ENCODE data around the gene DUSP1. TPM values are rescaled to one million over a fixed set of nuclear protein-coding genes. Genes with fewer than 3 reads are reported as not detected.

DUSP1 gene, protein sequence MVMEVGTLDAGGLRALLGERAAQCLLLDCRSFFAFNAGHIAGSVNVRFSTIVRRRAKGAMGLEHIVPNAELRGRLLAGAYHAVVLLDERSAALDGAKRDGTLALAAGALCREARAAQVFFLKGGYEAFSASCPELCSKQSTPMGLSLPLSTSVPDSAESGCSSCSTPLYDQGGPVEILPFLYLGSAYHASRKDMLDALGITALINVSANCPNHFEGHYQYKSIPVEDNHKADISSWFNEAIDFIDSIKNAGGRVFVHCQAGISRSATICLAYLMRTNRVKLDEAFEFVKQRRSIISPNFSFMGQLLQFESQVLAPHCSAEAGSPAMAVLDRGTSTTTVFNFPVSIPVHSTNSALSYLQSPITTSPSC
- total RNA-seq (2021; ENCODE audit: unreplicated experiment) = 16.6 TPM
- polyA plus RNA-seq (2012) = 55.8 and 144 TPM in 2 replicates
- Bru-seq, nascent RNA = percentile 96 among the genes with signal in this experiment
- percentile 52 among the genes with signal in this experiment for BruChase-seq, experiment 1, labeled RNA remaining after a 6-hour chase
- percentile 50 among the genes with signal in this experiment for BruChase-seq, experiment 2, labeled RNA remaining after a 2-hour chase
- long read RNA-seq, transcript DUSP1-201 (4 exons, 2,019 nt) = major isoform, 34 of 36 reads
- long read RNA-seq, partial matches to known transcripts = 1 of 36 reads
- long read RNA-seq, other reads (novel, unspliced or antisense) = 1 of 36 reads

DNA sequence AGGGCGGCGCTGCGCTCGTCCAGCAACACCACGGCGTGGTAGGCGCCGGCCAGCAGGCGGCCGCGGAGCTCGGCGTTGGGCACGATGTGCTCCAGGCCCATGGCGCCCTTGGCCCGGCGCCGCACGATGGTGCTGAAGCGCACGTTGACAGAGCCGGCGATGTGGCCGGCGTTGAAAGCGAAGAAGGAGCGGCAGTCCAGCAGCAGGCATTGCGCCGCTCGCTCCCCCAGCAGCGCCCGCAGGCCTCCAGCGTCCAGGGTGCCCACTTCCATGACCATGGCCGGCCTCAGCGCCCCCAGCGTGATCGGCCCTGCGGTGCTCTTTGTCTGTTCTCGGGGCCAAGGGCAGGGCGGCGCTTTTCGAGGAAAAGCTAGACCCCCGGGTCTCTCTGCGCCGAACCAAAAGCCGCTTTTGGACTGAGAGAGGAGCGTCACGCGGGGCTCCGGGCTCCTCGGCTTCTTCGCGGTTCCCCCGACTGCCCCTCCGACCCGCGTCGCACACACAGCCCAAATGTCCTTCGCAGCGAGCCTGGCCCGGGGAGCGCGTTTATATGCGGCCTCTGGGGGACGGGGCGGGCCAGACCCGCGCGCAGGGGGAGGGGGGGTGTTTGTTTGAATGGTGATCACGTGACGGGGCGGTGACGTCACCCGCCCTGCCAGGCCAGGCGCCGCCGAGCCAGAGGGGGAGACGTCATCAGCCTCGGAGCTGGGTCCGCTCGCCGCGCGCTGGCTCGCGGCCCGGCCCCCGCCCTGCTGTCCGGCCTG lies at the start of gene DUSP1:
DUSP1 (minus strand) TSS at position 521 of the 764 bp plus-strand sequence; CDS start at position 278, 243 bp downstream.
- Histone ChIP-seq H3K4me2 (ENCODE audit: low read length) (peak within 1 kb of the TSS; percentile 86), H3K9me3 (ENCODE audit: control insufficient read depth in 1 of 2, insufficient read depth in 1 of 2, low read depth in 1 of 2, low read length in 2 of 2) (no peaks in the 10 kb centered on the region), H3K9ac (ENCODE audit: low read length) (peak within 1 kb of the TSS; percentile 98), H2AFZ (ENCODE audit: low read depth, low read length, poor library complexity, severe bottlenecking) (peak within 1 kb of the TSS; percentile 87), H3K4me1 (ENCODE audit: control insufficient read depth in 1 of 2, insufficient read depth in 2 of 2, low read length in 2 of 2) (peaks cover 27 to 44% of the 10 kb centered on the region in 2 experiments), H3K9me2 (ENCODE audit: insufficient read depth) (no peaks in the 10 kb centered on the region), H4K20me1 (ENCODE audit: insufficient read depth) (no peaks in the 10 kb centered on the region), H3K36me3 (ENCODE audit: control insufficient read depth in 1 of 2, insufficient read depth in 2 of 2, low read length in 2 of 2) (peaks cover 8 to 14% of the 10 kb centered on the region in 2 experiments; a peak in 3 of 4 replicates), H3K4me3 (replicated peaks in 1 of 2; ENCODE audit: low read depth in 1 of 2, low read length in 2 of 2) (peak within 1 kb of the TSS; percentile 79 to 84), H3K27me3 (ENCODE audit: insufficient read depth, low read length) (no peaks in the 10 kb centered on the region), H3K79me2 (ENCODE audit: insufficient read depth, low read length) (peaks cover 24% of the 10 kb centered on the region), H3K27ac (ENCODE audit: low read depth, low read length) (peak within 1 kb of the TSS; percentile 86)
- no TSS peak for BruUV-seq (replicated peaks)
- ChIA-PET POLR2A (interaction anchor here (0.6 to 2.9 kb wide), 24 partner anchors 10 to 1950 kb away, joined by 3 to 20 read pairs (median 4); no protein-coding TSS in a partner anchor), RAD21 (ENCODE audit: low non-redundant PET in 1 of 2, low total read pairs in 2 of 2, uncharacterized antibody in 2 of 2, unreplicated experiment in 2 of 2) (interaction anchor here in 1 of 2 experiments (1.6 kb wide), 1 partner anchor 56 kb away, joined by 4 read pairs; no protein-coding TSS in a partner anchor), CTCF (interaction anchor here (1.0 to 2.6 kb wide), 5 partner anchors 54 to 162 kb away, joined by 3 to 19 read pairs (median 12); no protein-coding TSS in a partner anchor)
- intact Hi-C loops (cut with micrococcal nuclease) = no loop called here
- DNase-seq (ENCODE audit: low read depth, low spot score) (peak; percentile 89), ATAC-seq (peak; percentile 74)
- TF ChIP-seq, protein P1, sequence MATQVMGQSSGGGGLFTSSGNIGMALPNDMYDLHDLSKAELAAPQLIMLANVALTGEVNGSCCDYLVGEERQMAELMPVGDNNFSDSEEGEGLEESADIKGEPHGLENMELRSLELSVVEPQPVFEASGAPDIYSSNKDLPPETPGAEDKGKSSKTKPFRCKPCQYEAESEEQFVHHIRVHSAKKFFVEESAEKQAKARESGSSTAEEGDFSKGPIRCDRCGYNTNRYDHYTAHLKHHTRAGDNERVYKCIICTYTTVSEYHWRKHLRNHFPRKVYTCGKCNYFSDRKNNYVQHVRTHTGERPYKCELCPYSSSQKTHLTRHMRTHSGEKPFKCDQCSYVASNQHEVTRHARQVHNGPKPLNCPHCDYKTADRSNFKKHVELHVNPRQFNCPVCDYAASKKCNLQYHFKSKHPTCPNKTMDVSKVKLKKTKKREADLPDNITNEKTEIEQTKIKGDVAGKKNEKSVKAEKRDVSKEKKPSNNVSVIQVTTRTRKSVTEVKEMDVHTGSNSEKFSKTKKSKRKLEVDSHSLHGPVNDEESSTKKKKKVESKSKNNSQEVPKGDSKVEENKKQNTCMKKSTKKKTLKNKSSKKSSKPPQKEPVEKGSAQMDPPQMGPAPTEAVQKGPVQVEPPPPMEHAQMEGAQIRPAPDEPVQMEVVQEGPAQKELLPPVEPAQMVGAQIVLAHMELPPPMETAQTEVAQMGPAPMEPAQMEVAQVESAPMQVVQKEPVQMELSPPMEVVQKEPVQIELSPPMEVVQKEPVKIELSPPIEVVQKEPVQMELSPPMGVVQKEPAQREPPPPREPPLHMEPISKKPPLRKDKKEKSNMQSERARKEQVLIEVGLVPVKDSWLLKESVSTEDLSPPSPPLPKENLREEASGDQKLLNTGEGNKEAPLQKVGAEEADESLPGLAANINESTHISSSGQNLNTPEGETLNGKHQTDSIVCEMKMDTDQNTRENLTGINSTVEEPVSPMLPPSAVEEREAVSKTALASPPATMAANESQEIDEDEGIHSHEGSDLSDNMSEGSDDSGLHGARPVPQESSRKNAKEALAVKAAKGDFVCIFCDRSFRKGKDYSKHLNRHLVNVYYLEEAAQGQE (IDR thresholded peaks at IDR 0.05; ENCODE audit: low read depth) = no peak
- TF ChIP-seq SP1 (IDR thresholded peaks at IDR 0.05; ENCODE audit: low read depth) = no peak
- TF ChIP-seq, protein P2, sequence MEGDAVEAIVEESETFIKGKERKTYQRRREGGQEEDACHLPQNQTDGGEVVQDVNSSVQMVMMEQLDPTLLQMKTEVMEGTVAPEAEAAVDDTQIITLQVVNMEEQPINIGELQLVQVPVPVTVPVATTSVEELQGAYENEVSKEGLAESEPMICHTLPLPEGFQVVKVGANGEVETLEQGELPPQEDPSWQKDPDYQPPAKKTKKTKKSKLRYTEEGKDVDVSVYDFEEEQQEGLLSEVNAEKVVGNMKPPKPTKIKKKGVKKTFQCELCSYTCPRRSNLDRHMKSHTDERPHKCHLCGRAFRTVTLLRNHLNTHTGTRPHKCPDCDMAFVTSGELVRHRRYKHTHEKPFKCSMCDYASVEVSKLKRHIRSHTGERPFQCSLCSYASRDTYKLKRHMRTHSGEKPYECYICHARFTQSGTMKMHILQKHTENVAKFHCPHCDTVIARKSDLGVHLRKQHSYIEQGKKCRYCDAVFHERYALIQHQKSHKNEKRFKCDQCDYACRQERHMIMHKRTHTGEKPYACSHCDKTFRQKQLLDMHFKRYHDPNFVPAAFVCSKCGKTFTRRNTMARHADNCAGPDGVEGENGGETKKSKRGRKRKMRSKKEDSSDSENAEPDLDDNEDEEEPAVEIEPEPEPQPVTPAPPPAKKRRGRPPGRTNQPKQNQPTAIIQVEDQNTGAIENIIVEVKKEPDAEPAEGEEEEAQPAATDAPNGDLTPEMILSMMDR (IDR thresholded peaks at IDR 0.05 in 2 of 3, conservative IDR thresholded peaks at IDR 0.05 in 1 of 3; ENCODE audit: borderline replicate concordance in 1 of 3, insufficient read depth in 1 of 3, low read depth in 2 of 3, low read length in 2 of 3) = peak in 2 of 3 experiments; percentile 35 to 39; a peak in 2 of 6 replicates
- TF ChIP-seq, protein P3, sequence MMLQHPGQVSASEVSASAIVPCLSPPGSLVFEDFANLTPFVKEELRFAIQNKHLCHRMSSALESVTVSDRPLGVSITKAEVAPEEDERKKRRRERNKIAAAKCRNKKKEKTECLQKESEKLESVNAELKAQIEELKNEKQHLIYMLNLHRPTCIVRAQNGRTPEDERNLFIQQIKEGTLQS (IDR thresholded peaks at IDR 0.05) = no peak
- peak; percentile 95 for TF ChIP-seq ZFX (IDR thresholded peaks at IDR 0.05)
- no peak for TF ChIP-seq CBX3 (IDR thresholded peaks at IDR 0.05; ENCODE audit: low read depth)
- TF ChIP-seq SIN3A (IDR thresholded peaks at IDR 0.05; ENCODE audit: low read depth) = no peak
- no peak for TF ChIP-seq EZH2 (IDR thresholded peaks at IDR 0.05)
- TF ChIP-seq FOSL1 (IDR thresholded peaks at IDR 0.05; ENCODE audit: low read depth) = no peak
- peak; percentile 12 for TF ChIP-seq YY1 (IDR thresholded peaks at IDR 0.05; ENCODE audit: extremely low read depth, insufficient replicate concordance, low read depth, low read length)
- TF ChIP-seq SRF (IDR thresholded peaks at IDR 0.05; ENCODE audit: low read depth) = no peak
- TF ChIP-seq ELF1 (IDR thresholded peaks at IDR 0.05; ENCODE audit: borderline replicate concordance, low read depth) = no peak
- no peak for TF ChIP-seq EGR1 (IDR thresholded peaks at IDR 0.05; ENCODE audit: low read depth)
- TF ChIP-seq POLR2A (IDR thresholded peaks at IDR 0.05; ENCODE audit: borderline replicate concordance, extremely low read depth, insufficient read depth, insufficient read length) = peak; percentile 97
- peak; percentile 99 for TF ChIP-seq POLR2AphosphoS5 (IDR thresholded peaks at IDR 0.05; ENCODE audit: low read depth, low read length)
- no peak for TF ChIP-seq CEBPB (IDR thresholded peaks at IDR 0.05; ENCODE audit: low read depth)
- no peak for TF ChIP-seq ZNF274 (IDR thresholded peaks at IDR 0.05; ENCODE audit: low read depth, low read length)
- TF ChIP-seq RAD21 (IDR thresholded peaks at IDR 0.05; ENCODE audit: low read depth) = no peak

Measured in HCT116 (cell line).